GM18526 (cell line): Measurements from ENCODE around the gene PPARG.

ENCODE experiments used
- POLR2A ChIP-seq: IDR thresholded peaks from 3 replicates; pipeline ENCODE4 v1.6.1; 2011; ENCODE audit not compliant: insufficient read length; ENCODE audit errors: extremely low read depth

Gene PPARG

DNA sequence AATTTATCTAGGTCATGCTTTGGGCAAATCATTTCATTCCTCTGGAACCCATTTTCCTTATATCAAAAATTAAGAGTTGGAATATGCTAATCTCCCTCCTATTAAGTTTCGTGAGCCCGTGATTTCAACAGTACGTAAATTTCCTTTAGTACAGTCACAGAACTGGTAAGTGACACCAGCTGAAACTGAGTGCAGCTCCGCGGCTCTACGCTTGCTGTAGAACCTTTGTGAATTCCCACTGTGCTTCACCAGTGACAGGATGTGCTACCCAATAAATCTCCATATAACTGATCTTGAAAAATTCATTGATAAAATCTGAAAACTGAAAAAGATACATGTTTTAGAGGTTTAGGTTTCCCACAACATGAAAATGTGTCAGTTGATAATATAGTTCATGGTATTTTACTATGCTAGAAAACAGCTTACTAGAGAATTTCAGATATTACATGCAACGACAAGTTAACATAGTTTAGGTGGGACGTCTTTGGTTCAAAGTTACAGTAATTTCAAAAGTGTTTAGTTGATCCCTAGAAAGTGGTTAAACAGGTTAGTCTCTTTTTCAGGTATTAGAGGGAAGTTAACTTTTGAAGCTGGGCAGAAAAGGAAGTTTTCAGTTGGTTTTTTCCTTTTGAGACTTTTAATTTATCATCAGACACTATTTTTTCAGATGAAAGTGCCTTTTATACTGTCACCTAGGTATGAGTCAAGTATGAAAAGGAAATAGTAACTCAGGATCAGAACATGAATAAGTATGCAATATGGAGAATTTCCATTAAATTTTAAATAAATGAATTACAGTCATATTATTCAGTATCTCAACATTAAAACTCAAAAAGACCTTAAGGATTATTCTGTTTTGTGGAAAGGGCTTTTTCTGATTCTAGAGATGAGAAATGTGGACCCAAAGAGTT, 57.0 kb downstream of the PPARG start:
- no peak for TF ChIP-seq POLR2A

DNA sequence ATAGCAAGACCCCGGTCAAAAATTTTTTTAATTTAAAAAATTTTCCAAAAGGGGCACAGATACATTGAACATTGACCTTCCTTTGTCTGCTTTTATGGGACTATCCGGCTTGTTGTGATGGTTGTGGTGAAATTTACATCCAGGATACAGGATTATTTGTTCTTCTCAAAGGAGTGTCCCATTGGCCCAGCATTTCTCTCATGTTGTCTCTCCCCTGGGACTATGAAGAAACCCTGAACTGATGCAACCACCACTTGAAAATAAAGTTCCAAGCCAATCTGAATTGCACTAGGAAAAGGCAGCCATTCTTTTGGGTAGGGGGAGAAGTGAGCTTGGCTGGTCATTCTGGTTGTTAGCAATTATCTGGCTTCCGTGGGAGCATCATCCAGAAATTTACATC, 58.4 kb downstream of the PPARG start:
- TF ChIP-seq POLR2A, result no peak

DNA sequence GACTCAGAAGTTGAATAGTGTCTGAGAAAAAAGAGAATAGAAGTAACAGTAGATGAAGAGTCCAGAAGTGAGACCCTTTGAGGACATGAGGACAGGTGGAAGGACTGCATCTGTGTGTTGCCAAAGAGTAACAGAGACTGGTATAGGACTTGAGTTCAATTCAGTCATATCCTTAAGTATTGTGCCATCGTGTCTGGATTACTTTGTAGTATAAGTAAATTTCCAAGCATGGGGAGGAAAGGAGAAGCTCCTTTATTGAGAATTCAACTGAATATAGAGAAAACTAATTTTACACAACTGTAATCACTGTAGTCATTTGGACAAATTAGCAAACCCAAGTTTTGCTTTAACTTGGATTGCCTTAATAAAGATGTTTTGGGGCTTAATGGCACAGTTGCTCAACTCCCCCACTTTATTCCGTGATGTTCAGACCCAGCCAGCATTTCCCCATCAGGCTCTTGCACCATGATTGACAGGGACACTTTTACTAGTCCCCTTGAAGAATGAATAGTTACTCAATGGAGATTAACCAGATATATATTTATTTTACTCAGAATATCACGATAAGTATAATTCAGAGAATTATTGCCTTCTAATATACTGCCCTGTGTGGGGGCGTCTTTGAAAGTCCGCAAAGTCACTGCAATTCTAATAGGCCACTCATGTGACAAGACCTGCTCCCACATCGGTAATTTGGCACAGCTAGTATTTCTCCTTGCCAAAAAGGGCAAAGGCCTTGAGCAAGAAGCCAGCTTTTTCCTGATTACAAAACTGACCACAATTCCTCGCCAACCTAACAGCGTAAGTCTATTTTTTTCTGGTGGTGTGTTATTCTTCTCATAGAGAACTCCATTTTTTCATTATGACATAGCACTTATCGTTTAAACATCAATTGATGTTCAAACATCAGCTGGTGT, 61.3 kb downstream of the PPARG start:
- no peak for TF ChIP-seq POLR2A

DNA sequence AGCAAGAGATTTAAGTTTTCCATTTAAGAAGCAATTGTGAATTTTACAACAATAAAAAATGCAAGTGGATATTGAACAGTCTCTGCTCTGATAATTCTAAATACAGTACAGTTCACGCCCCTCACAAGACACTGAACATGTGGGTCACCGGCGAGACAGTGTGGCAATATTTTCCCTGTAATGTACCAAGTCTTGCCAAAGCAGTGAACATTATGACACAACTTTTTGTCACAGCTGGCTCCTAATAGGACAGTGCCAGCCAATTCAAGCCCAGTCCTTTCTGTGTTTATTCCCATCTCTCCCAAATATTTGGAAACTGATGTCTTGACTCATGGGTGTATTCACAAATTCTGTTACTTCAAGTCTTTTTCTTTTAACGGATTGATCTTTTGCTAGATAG, 62.3 kb downstream of the PPARG start:
- TF ChIP-seq POLR2A, result no peak

DNA sequence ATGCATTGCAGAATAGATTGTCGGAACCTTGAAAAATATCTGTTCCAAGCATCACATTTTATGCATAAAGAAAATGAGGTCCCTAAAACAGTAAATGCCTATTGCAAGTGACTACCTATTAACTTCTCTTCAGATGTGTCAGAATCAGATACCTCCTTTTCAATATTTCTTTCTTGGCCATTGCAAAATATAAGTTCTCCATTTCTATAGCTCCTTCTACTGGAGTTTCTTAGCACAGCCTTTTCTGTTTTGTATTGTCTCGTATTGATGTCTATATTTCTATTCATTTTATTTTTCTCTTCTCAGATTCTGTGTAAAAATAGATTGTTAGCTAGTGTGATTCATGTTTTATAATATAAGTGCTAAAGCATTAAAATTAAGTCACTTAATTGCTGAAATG, 63.4 kb downstream of the PPARG start:
- TF ChIP-seq POLR2A, result no peak

DNA sequence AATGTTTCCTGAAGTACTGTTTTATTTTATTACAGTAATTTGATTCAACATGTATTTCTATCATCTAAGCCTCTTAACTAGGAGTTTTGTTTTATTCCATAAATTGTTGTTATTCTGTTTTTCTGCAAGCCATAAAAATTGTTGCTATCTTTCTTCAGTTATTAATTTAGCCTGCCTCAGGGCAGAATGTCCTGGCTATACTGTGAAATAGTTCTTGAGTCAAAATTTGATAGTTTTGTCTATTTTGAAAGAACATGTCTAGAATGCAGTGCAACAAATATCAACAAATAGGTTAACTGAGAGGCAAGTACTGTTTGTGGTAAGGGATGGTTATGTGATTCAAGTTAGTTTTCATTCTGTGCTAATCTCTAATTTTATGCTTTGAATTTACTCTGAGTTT, 63.9 kb downstream of the PPARG start:
- no peak for TF ChIP-seq POLR2A

DNA sequence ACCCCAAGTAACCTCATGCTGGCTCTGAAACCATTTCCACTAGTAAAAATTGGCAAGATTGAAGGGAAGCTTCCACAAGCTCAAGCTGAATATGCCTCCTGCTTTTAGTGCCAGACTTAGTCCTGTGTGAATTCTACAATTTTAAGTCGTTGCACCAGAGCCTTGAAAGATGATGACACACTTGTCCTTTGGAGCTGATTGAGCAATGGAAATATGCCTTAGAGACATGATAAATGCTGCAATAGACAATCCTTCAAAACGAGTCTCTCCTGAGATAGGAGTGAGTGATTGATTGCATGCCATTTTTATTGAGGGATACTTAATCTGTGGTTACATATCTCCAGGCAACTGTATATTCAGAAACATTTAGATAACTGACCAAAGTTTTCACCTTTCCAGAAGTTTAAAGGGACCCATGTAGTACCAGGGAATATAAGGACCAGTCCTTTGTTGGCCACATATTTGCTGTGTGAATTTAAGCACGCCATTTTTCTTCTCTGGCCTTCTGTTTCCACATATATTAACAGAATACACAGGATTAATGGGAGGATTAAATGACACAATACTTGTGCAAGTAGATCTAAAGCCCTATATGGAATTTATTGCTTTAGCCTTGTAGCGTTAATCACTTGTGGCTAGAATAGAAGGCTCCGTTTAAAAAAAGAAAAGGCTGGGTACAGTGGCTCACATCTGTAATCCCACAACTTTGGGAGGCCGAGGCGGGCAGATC, 65.1 kb downstream of the PPARG start:
- no peak for TF ChIP-seq POLR2A

GRCh38 chr3:12356175-12356574, 67.3 kb downstream of the PPARG start:
- no peak for TF ChIP-seq POLR2A

- no peak for TF ChIP-seq POLR2A
Measured at GRCh38 chr3:12356996-12357395, 68.1 kb downstream of the PPARG start.

DNA sequence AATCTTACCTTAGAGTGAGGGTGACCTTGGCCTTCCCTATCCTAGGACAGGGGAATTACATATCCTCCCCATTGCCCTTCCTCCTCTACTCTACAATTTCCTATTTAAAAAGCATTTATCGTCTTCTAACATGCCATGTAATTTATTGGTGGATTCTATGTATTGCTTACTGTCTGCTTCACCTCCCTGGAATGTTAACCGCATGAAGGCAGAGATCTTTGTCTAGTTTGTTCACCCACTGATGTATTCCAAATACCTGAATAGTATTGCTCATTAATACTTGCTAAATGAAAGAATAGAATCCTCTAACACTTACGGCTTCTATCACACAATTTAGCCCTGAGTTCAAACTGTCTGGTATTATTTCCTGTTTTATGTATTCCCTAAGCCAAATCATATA, 68.6 kb downstream of the PPARG start:
- TF ChIP-seq POLR2A, result no peak

DNA sequence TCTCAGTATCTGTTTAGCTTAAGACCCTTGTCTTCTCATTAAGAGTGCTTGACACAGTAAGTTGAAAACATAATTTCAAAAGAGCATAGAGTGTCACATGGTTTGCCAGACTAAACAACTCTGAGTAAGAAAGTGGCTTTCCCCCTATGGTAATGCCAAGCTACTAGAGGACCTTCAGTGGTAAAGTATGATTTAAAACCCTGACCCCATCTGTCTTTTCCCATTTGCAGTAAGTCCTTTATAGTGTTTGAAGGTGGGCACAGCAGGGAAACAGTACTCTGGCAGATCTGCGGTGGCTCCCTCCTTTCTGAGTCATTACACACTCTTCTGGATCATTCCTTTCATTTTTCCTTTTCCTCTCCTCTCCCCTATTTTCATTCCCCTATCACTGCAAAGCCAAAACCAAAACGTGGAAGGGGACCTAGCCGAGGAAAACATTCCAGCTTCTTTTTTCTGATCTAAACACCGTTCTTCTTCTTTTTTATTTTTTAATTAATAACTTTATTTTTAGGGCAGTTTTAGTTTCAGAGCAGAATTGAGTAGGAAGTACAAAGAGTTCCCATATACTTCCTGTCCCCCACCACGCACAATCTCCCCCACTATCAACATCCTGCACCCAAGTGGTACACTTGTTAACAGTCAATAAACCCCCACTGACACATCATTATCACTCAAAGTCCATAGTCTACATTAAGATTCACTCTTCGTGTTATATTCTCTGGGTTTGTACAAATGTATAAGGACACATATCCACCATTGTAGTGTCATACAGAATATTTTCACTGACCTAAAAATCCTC, 74.7 kb downstream of the PPARG start:
- no peak for TF ChIP-seq POLR2A

DNA sequence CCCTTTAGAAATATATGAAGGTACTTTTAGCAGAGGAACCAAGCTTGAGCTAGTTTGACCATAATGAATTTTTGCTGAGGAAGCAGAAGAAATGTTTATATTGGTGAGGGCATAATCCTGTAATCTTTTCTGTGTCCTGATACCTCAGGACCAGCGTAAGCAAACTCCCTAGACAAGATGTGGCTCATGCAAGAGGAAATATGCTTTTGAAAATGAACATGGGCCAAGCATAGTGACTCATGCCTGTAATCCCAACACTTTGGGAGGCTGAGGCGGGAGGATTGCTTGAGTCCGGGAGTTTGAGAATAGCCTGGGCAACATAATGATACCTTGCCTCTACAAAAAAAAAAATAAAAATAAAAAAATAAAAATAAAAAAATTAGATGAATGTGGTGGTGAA, 78.5 kb downstream of the PPARG start:
- TF ChIP-seq POLR2A, result no peak

DNA sequence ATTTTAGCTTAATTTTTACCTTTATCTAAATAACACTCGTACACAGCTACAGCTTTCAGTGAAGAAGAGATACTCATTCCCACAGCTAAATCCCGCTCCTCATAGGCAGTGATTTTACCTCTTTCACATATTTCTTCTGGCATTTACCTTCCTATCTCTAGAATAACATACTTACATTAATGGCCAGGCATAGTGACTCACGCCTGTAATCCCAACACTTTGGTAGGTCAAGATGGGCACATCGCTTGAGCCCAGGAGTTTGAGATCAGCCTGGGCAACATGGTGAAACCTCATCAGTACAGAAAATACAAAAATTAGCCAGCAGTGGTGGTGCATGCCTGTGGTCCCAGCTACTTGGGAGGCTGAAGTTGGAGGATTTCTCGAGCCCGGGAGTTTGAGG, 80.2 kb downstream of the PPARG start:
- no peak for TF ChIP-seq POLR2A

GRCh38 chr3:12369598-12369997, 80.7 kb downstream of the PPARG start:
- no peak for TF ChIP-seq POLR2A

DNA sequence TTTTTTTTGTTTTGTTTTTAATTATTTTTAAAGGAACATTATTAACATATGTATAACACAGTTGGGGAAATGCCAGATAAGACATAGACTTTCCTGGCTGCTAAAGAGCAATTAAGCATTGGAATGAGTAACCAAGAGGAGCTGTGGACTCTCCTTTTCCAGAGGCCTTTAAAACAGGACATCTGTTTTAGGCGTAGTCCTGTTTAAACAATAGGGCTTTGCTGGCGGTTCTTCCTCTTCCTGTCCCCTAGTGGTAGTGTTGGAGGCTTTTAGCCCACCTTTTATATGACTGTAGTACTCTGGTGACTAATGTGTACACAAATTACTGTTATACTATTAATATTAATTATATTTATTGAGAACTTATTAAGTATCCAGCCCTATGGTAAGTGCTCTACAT, 81.9 kb downstream of the PPARG start:
- no peak for TF ChIP-seq POLR2A
